Fibroblast of mammary gland (primary cell): ENCODE measurements around the gene TNS1.

Experiments used
- DNase-seq: peaks from one replicate; pipeline ENCODE4 v3.0.0-alpha.2; 2010; ENCODE audit warnings: low read depth
- H3K4me3 ChIP-seq: 2 replicates; pipeline ENCODE4 v1.5.1; 2011; ENCODE audit warnings: low read depth, mild to moderate bottlenecking, low read length, moderate library complexity; ENCODE audit not compliant: control insufficient read depth
- CTCF ChIP-seq: conservative IDR thresholded peaks from 2 replicates; pipeline ENCODE4 v1.5.1; 2011; ENCODE audit warnings: low read depth, low read length, inconsistent platforms; ENCODE audit not compliant: control insufficient read depth, insufficient read depth

TNS1 gene

GRCh38 chr2:217868911-217869334 is 133.9 kb downstream of the TNS1 start:
- DNase-seq = peak; percentile 70
- TF ChIP-seq CTCF = no peak
- H3K4me3 ChIP-seq = no peak overlapping the region

GRCh38 chr2:217868265-217868892 is 134.4 kb downstream of the TNS1 start:
- H3K4me3 ChIP-seq = no peak overlapping the region
- TF ChIP-seq CTCF = no peak
- no peak for DNase-seq

- no peak for DNase-seq
- no peak overlapping the region for H3K4me3 ChIP-seq
- no peak for TF ChIP-seq CTCF
These were observed 136.3 kb downstream of the TNS1 start for GRCh38 chr2:217866457-217866856.

DNA sequence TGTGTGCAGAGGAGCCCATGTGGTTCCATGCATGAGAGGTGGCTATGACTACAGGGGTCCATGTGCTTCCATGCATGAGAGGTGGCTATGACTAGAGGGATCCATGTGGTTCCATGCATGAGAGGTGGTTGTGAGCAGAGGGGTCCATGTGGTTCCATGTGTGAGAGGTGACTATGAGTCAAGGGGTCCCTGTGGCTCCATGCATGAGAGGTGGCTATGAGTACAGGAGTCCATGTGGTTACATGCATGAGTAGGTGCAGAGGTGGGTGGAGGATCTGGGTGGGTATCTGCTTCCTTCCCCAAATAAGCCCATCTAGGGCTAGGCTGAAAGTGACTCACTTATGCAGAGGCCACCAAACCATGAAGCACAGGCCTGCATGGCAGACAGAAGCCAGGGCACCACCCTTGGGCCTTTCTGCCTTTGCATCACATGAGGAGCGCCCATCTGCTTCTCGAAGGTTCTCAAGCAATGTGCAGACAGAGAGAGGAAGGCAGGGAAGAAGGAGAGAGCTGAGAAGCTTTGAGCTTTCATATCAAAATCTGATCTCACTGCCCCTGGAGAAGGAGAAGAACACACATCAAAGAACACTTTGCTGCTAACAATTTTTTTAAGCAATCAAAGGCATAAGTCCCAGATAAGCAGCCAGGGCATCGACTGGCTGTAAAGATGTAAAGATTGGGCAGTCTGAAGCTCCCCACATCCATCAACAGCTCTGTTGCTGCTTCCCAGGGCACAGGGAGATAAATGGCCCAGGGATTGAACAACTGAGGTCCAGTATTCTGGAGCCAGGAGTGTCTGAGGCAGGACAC is 137.6 kb downstream of the TNS1 start:
- no peak for DNase-seq
- no peak for TF ChIP-seq CTCF
- no peak overlapping the region for H3K4me3 ChIP-seq

DNA sequence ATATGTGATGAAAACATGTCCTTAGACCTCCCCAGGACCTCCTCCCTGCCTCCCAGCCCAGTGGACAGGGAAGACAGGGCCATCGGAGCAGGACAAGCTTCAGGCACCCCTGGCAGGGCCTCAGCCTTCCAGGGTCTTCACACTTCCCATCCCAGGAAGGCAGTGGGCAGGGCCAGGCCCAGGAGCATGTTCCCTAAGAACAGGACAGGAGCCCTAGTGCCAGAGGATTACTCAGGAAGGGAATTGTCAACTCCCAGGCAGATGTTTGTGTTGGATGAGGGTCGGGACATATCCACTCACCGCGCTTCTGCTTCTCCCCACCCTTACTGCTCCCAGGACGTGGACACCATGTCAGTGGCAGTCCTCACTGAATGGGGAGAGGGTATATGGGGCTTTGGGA is 138.9 kb downstream of the TNS1 start:
- no peak for TF ChIP-seq CTCF
- no peak overlapping the region for H3K4me3 ChIP-seq
- DNase-seq = no peak

DNA sequence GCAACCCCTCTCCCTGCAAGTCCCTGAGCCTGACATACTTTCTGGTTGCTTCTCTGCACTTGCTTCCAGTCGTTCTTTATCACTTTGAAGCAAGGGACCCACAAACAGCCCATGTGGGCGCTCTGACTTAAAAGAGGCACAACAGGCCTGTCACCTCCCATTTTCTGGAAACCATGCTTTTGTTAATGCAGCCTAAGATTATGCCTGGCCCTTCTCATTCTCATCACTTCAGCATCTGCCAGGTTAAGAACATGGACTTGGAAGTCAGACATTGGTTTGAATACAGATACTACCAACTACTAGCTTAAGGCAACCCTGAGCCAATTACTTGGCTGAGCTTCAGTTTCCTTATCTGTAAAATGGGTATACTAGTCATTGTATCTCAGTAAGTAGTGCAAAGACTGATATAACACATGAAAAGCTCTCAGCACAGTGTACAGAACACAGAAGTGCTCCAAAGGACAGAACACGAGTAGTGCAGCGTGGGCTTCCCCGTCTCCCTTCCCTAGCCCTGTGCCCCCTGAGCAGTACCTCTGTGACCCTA is 141.4 kb downstream of the TNS1 start:
- no peak for DNase-seq
- H3K4me3 ChIP-seq = no peak overlapping the region
- TF ChIP-seq CTCF = no peak
